OCI-M2 (cell line): Measurements from ENCODE around the gene MYCBPAP.

ENCODE experiments used
- DNase-seq: peaks from one replicate; lab custom pipeline; 2025; ENCODE audit not compliant: unreplicated experiment; lab: John Stamatoyannopoulos, UW

MYCBPAP gene

GRCh38 chr17:50517011-50517410 is 8.8 kb downstream of the MYCBPAP start:
- DNase-seq = no peak

GRCh38 chr17:50517504-50518383 is 9.5 kb downstream of the MYCBPAP start:
- no peak for DNase-seq

GRCh38 chr17:50518384-50519023 is 10.3 kb downstream of the MYCBPAP start:
- DNase-seq = no peak

GRCh38 chr17:50519141-50519834 is 11.0 kb downstream of the MYCBPAP start:
- no peak for DNase-seq

DNA sequence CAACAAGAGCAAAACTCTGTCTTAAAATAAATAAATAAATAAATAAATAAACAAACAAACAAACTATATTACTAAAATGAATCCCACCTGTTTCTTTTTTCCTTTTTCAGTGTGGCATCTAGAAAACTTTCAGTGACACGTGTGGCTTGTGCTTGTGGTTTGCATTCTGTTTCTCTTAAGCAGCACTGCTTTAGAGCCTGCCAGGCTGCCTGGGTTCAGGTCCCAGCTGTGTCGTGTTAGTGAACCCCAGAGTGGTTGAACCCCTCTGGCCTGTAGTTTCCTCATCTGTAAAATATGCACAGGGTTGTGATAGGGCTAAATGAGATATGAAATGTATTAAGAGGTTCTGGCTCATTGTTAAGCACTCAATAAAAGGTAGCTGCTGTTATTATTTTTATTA is 12.2 kb downstream of the MYCBPAP start:
- DNase-seq = no peak

- no peak for DNase-seq
Observed at GRCh38 chr17:50521514-50521913, 13.3 kb downstream of the MYCBPAP start.

- DNase-seq = no peak
Observed at GRCh38 chr17:50522766-50523165, 14.5 kb downstream of the MYCBPAP start.

- DNase-seq = no peak
Observed at GRCh38 chr17:50523208-50523607, 15.0 kb downstream of the MYCBPAP start.

GRCh38 chr17:50524838-50525237 is 16.6 kb downstream of the MYCBPAP start:
- DNase-seq = no peak

DNA sequence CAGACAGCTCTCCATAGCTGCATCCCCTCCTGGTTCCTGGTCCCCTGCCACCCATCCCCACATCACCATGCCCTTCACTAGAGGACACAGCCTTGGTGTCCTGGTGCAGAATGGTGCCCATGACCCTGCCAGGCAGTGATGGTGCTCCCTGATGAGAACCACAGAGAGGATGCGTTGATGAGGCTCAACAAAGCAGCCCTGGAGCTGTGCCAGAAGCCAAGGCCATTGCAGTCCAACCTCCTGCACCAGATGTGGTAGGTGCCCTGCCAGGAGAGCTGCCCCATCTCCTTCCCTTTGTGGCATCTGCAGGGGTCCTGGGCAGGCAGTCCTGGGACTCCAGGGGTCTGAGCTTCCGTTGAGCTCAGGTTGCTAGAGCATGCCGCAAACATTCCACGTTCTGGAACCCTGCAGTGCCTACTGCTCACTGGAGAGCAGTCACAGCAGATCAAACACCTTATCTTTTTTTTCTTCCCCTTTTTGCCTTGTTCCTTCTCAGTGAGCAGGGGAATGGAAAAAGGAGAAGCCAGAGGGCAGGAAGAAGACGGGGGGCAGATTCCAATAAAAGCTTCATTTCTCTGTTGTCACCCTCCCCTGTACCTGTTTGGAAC is 19.0 kb downstream of the MYCBPAP start:
- no peak for DNase-seq

DNA sequence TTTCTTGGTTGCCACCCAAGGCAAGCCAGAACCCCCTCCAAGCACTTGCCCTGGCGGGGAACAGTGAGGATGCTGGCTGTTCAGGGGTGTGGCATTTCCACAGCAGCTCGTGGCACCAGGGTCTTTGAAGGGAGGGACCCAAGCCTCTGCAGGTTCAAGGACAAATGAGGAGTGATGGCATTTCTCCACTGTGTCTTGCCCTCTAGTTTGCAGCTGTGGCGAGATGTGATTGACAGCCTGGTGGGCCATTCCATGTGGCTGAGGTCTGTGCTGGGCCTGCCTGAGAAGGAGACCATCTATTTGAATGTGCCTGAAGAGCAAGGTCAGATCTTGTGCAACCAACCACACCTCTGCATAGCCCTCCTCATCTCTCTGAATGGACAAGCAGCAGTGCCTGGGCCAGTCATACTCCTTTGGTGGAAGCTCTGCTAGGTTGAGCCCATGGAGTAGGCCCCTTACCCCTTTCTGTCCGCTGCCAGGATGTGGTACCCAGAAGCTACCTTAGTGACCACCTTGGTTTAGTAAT is 19.8 kb downstream of the MYCBPAP start:
- DNase-seq = no peak

DNA sequence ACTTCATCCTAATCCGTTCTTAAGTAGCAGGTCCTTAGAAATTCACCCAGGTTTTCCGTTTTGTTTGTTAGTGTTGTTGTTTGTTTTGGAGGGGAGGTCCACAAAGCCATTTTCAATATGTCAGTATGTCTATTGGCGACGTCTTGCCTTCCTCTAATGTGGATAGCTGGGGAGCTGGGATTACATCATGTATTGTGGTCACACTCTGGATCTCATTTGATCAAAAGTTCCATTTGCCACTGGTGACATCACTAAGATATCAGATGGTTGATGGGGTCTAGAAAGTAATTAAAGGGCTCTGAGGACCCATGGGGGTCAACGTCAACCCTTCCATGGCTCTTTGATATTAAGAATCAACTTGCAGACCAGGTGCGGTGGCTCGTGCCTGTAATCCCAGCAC is 21.6 kb downstream of the MYCBPAP start:
- DNase-seq = no peak

DNA sequence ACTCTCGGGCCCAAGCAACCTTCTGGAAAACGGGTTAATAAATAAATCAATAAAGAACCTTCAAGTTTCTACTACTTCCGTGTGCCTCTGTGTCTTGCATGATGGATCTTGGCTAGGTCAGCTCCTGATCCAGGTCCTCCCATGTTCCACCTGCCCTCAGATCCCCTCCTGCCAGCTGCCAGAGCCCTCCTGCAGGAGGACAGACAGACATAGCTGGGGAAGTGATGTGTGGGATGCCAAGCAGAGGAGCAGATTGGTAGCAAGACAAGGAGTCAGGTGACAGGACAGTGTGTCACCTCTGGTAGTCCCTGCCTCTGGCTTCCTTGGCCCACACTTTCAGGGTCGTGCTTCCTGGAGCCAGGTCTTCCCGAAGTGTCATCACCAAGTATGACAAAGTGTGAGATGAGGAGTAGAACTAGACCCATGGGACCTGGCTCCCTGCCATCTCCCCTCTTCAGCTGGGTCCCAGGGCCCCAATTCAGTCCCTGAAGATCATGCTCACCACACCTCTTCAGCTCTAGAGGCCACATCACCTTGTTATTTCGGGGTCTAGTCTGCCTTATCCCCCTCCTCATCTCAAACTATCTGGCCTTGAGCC is 23.3 kb downstream of the MYCBPAP start:
- no peak for DNase-seq

- DNase-seq = no peak
Observed at GRCh38 chr17:50532452-50533024, 24.3 kb downstream of the MYCBPAP start, which contains the start of gene EPN3. Gene EPN3 (plus strand): TSS chr17:50532735. CDS start chr17:50536557, 3,822 bp downstream.

DNA sequence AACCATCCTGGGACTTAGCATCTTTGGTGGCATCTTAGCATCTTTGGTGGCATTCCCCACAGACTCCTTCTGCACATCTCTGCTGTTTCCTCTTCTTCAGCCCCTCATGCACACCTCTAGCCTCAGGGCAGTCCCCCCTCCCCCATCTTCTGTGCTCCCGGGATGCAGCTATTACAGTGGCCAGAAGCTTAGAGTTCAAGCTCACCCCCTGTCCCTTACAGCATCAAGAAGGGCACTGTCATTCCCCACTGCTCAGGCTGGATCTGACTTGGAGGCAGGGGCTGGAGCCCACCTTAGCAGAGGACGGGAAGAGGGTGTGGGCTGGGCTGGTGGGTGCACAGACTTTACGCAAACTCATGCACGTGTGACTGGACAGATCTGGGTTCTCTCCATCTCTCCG is 24.9 kb downstream of the MYCBPAP start:
- DNase-seq = no peak

DNA sequence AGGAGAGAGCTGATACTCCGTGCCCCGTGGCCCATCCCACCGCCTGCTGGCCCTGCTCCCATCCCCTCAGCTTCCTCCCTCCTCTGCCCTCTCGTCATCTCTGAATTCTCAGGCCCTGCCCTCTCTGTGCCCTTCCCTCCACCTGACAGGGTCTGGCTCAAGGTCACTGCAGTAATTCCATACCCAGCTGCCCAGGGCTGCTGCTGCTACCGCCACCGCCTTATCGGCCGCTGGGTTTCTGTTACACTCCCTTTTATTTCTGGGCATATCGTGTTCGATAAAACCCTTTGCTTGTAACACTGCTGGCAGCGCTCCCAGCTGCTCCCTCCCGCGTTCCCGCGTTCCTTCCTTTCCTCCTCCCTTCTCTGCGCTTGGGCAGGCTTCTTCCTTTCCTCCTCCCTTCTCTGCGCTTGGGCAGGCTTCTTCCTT is 25.5 kb downstream of the MYCBPAP start:
- no peak for DNase-seq

DNA sequence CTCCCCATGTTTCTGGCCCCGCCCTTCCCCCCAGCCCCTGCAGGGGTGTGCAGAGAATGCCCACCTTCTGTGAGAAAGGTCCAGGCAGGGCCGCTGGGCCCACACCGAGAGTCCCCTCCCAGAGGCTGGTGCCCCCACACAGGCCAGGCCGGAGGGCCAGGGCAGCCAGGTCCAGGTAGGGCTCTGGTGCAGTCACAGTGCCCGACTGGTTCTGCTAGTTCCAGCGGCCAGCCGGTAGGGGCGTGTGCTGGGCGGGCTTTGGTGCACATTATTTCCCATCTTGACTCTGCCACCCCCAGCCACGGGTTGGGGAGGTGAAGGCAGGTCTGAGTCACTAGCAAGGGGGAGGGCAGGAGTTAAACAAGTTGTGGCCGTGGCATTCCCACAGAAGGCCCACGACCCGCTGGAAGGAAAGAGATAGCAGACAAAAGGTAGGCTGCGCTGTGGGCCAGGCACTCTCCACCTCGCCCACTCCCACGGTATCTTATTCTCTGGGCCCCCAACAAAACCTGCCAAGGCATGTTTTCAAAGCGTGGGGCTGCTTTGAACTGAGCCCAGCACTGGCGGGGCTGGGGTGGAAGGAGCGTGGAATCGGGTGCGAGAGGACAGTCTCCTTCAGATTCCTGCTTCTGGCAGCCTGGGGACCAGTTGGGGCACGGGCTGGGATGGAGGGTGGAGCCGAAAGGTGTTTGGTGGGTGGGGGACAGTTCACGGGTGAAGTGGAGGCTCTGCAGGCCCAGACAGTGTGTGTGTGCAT is 26.2 kb downstream of the MYCBPAP start:
- no peak for DNase-seq

GRCh38 chr17:50534979-50535326 is 26.7 kb downstream of the MYCBPAP start:
- DNase-seq = no peak

DNA sequence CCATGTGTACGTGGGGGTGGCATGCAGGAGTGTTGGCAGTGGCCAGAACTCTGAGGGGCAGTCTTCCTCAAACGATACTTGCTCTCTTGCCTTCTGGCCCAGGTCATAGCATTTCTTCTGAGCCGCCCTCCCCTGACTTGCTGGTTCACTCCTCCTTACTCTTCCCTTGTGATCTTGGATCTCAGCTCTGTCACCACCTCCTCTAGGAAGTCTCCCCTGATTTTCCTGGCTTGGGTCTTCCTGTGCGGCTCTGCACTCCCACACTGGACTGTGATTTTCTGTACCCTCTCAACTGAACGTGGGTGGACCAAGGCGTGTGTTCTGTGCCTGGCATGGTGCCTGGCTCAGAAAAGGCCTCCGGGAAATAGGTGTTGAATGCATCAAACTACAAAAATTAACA is 27.2 kb downstream of the MYCBPAP start:
- no peak for DNase-seq
